ENCODE data around the gene MARK1. TPM values are rescaled to one million over a fixed set of nuclear protein-coding genes. Genes with fewer than 3 reads are reported as not detected.

The MARK1 gene
- total RNA-seq, result 10 to 100 TPM in 3 of 4 donors, 1 to 10 TPM in 1; 9.3 to 15.0 (median 10.9) TPM
- 1 to 10 TPM in 1 of 3 donors, under 1 TPM in 2; 0.60 to 4.3 (median 0.92) TPM for polyA plus RNA-seq

GRCh38 chr1:220527908-220528678 lies at the start of gene MARK1:
TSS of gene MARK1 (plus strand) at chr1:220528136. CDS start at chr1:220528823, 687 bp downstream.
- intact Hi-C loops (cut with DNase I), result loop anchor here (5.0 to 10.0 kb wide), 3 partner anchors 217 to 436 kb away; partner anchors contain the start of genes IARS2, MTARC2 and RAB3GAP2
- 0% methylated on average over 96 of the region's 96 CpGs for WGBS, 2 donors
- H3K27ac ChIP-seq, result peak within 1 kb of the TSS; percentile 77 to 87 (median 84)
- H3K9me3 ChIP-seq, result no peaks in the 10 kb centered on the region
- DNase-seq, result peak; percentile 87
- TF ChIP-seq CTCF (IDR thresholded peaks at IDR 0.05) (no peak), POLR2A (IDR thresholded peaks at IDR 0.05) (no peak), EP300 (IDR thresholded peaks at IDR 0.05) (no peak), POLR2AphosphoS5 (IDR thresholded peaks at IDR 0.05) (peak in 1 of 4 donors; percentile 50)
- H3K4me3 ChIP-seq, result peak within 1 kb of the TSS; percentile 73 to 94 (median 84)
- H3K27me3 ChIP-seq, result no peaks in the 10 kb centered on the region
- no peaks in the 10 kb centered on the region for H3K36me3 ChIP-seq
- peaks cover 0 to 20% (median 7%) of the 10 kb centered on the region in 4 donors for H3K4me1 ChIP-seq

GRCh38 chr1:220483700-220484099 lies 44.2 kb upstream of the MARK1 start:
- DNase-seq, result no peak
- Histone ChIP-seq H3K9me3 (no peaks in the 10 kb centered on the region), H3K27me3 (no peaks in the 10 kb centered on the region), H3K4me3 (no peak overlapping the region), H3K36me3 (no peaks in the 10 kb centered on the region), H3K27ac (no peak overlapping the region), H3K4me1 (no peaks in the 10 kb centered on the region)
- 79 to 91% methylated on average over 6 of the region's 6 CpGs for WGBS, 2 donors
- intact Hi-C loops (cut with DNase I), result no loop called here
- TF ChIP-seq POLR2A (IDR thresholded peaks at IDR 0.05), result no peak
- no peak for TF ChIP-seq EP300 (IDR thresholded peaks at IDR 0.05)
- no peak for TF ChIP-seq POLR2AphosphoS5 (IDR thresholded peaks at IDR 0.05)
- no peak for TF ChIP-seq CTCF (IDR thresholded peaks at IDR 0.05)

- no peaks in the 10 kb centered on the region for H3K27me3 ChIP-seq
- no peaks in the 10 kb centered on the region for H3K9me3 ChIP-seq
- TF ChIP-seq POLR2AphosphoS5 (IDR thresholded peaks at IDR 0.05) (no peak), POLR2A (IDR thresholded peaks at IDR 0.05) (no peak), CTCF (IDR thresholded peaks at IDR 0.05) (no peak), EP300 (IDR thresholded peaks at IDR 0.05) (no peak)
- no peak overlapping the region for H3K4me3 ChIP-seq
- no peaks in the 10 kb centered on the region for H3K4me1 ChIP-seq
- intact Hi-C loops (cut with DNase I), result no loop called here
- H3K36me3 ChIP-seq, result no peaks in the 10 kb centered on the region
- no peak for DNase-seq
- H3K27ac ChIP-seq, result no peak overlapping the region
These were observed 43.8 kb upstream of the MARK1 start for GRCh38 chr1:220484135-220484534.

GRCh38 chr1:220485131-220485530 lies 42.8 kb upstream of the MARK1 start:
- Histone ChIP-seq H3K27ac (no peak overlapping the region), H3K27me3 (no peaks in the 10 kb centered on the region), H3K36me3 (no peaks in the 10 kb centered on the region), H3K4me1 (no peaks in the 10 kb centered on the region), H3K9me3 (no peaks in the 10 kb centered on the region), H3K4me3 (no peak overlapping the region)
- intact Hi-C loops (cut with DNase I), result no loop called here
- TF ChIP-seq CTCF (IDR thresholded peaks at IDR 0.05), result no peak
- TF ChIP-seq EP300 (IDR thresholded peaks at IDR 0.05), result no peak
- TF ChIP-seq POLR2AphosphoS5 (IDR thresholded peaks at IDR 0.05), result no peak
- TF ChIP-seq POLR2A (IDR thresholded peaks at IDR 0.05), result no peak
- no peak for DNase-seq
- 82 to 88% methylated on average over 3 of the region's 3 CpGs for WGBS, 2 donors

Data from sigmoid colon (tissue), 7 donors.